Right renal cortex interstitium (tissue), 3 donors: ENCODE results near the gene MINAR1. TPM values are rescaled to one million over a fixed set of nuclear protein-coding genes. Genes with fewer than 3 reads are reported as not detected.

Experiments used
- DNase-seq, 3 donors: peaks; one replicate each; pipeline ENCODE4 v3.0.0-alpha.2; 2013; ENCODE audit warnings: low read depth in 3 of 3, low spot score in 2 of 3
- polyA plus RNA-seq, 3 donors: library from polyadenylated mRNA; unstranded; fragments of 120-200 nt; gene quantifications; one replicate each; pipeline ENCODE4 v1.2.1, GENCODE V29; 2013; ENCODE audit not compliant: insufficient read length in 3 of 3

Gene MINAR1
- polyA plus RNA-seq, 3 donors = 0.96 to 1.2 (median 1.1) TPM

DNA sequence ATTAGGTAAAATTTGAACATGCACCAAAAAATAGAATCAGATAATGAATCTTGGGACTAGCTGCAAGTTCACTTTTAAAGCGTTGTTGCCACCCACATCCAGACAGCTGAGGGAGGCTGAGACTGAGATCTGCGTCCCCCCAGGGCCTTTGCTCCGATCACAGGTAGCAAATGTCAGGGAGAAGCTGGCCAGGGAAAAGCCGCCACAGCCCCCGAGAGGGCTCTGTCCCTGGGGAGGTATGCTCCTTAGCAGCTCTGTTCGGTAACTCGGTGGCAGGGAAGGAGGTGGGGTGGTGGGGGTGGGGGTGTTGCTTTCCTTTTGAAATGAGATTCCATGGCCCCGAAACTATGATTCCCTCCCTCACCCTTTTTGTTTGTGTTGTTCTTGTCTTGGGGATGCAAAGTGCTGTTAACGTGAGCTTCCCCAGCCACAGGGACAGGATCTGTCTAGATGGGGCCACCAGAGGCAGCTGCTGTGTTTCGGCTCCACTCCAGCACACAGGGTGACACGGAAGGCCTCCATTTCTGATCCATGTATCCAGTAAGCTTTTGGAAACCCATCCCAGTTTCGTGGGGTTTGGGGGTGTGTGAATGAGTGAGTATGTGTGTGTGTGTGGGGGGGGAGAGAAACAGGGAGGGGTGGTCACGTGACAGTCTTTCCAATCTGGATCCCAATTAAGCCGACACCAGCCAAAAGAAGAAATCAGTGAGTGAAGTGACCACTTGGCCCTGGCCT lies 1.1 kb upstream of the MINAR1 start:
- no peak for DNase-seq

DNA sequence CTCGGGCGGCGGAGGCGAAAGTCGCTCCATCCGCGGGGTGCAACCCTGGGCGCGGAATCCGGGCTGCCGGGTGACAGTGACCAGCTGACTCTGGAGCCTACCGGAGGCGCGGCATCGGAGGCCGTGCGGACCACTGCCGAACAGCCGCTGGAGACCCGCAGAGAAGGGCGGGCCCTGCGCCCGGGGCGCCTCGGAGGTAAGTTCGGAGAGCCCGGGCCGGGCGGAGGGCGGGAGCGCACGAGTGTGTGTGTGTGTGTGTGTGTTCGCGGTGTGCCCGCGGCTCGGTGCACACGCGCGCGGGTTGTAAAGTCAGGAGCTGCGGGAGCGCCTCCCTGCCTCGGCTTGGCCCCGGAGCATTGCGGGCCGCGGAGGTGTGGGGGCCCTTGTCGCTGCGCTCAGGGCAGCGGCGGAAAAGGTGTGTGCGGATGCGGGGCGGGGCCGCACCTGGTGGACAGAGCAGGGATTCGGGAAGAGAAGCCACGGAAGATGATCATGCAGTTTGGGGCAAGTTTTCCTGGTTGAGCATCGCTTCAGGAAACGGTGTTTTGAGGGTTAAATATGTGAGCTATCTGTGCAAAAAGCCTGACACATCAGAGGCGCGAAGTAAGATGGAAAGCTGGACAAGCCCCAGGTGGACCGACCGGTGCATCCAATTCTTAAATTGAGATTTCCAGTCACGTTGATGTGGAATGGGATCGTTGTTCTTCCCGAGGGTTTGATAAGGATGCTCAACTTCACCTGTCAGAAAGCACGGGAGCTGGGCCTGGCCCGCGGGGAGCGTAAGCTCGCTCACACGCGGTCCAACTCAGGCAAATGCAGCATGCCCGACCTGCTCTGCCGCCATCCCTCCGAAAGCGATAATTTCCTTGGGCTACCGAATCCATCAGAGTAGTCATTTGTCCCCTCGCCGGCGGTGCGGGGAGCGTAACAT lies 474 bp downstream of the MINAR1 start:
- no peak for DNase-seq

DNA sequence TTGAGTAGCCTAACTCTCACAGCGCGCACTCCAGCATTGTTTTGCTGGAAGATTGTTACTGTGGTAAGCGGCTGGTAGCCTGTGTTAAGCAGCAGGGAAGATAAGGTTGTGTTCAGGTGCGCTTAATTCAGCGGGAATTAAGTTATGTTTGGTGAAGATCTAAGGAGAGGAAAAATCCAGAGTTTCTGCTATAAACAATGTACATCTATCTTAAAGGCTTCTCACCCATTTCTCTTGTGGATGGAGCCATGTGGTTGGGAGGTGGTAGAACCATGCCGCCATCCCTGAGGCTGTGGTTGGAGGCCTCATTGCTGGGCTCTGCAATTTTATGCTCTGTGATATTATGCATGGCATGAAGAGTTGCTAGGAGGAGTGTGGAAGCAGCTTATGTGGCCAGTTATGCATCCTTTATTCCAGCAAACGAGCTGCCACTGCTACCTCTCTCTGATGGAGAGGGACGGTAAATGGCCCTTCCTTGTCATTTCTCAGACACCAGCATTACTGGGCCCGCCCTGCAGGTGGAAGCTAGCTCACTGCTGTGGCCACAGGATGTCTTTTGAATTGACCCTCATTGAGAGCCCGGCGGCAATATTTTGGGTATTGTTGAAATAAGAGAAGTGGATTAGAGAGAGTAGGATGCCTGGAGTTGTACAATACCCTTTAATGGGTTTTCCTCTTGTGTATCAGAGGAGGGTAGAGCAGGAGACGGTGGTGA lies 1.3 kb downstream of the MINAR1 start:
- DNase-seq = no peak

DNA sequence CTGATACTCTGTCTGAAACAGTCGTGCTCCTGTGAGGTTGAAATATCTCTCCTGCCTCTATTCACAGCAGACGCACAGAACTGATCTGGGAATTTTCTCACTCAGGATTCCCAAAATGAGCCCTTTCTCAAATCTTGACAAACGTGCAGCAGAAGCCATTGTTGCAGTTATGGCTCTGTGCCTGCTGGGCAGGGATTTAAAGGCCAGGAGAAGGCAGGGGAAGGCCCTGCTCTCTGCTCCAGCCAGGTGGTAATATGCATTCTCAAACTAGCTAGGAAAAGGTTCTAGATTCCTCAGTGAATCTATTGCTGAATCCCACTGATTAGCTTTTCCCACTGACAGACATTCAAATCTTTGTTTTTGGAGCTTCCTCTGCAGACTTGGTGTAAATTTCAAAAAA lies 2.2 kb downstream of the MINAR1 start:
- no peak for DNase-seq

DNA sequence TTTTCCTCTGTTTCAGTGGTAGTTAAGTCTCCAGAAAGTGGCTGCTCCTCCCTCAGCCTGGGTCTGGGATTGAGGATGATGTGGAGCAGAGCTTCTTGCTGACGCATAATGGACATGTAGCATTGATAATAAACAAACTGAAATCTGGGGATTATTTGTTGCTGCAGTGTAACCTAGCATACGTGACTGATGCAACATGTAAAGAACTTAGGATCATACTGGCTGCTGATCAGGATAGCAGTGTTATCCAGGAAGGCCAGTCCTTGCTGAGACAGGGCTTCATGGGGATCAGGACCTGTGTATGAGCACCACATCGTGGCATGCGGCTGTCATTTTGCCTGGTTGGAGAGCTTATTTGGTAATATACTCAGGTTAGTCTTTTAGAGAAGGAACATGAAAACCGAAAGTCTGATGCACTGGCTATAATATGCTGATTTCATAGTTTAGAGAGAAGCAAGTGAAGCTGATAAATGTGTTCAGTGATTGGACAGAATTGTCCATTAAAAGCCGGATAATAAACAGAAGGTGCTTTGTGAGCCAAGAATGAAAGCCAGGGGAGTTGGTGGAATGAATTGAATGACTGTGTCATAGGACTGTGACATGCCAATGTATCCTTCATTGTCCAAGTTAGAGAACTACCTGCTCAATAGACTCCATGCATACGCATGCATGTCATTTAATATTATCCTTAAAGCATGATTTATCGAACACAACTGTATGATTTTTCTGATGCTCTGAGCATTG lies 4.1 kb downstream of the MINAR1 start:
- DNase-seq = no peak

DNA sequence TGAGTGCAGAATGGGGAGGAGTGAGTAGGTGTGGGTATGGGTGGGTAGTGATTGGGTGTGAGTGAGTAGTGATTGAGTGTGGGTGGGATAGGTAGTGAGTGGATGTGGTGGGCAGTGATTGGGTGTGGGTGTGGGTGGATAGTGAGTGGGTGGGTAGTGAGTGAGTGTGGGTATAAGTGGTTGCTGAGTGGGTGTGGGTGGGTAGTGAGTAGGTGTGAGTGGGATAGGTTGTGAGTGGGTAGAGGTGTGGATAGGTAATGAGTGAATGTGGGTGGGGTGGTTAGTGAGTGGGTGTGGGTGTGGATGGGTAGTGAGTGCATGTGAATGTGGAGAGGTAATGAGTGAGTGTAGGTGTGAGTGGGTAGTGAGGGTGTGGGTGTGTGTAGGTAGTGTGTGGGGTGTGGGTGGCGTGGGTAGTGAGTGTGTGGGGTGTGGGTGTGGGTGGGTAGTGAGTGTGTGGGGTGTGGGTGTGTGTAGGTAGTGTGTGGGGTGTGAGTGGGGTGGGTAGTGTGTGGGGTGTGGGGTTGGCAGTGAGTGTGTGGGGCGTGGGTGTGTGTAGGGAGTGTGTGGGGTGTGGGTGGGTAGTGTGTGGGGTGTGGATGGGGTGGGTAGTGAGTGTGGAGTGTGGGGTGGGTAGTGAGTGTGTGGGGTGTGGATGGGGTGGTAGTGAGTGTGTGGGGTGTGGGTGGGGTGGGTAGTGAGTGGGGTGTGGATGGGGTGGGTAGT lies 5.3 kb downstream of the MINAR1 start:
- DNase-seq = no peak

DNA sequence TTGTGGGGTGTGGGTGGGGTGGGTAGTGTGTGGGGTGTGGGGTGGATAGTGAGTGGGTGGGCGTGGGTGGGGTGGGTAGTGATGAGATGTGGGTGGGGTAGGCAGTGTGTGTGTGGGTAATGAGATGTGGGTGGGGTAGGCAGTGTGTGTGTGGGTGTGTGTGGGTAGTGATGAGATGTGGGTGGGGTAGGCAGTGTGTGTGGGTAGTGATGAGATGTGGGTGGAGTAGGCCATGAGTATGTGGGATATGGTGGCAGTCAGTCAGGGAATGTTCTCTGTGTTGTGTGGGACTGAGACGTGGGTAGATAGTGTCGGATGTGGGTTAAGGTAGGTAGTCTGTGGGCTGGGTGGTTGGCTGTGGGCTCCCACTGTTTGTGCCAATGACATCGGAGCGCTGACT lies 7.1 kb downstream of the MINAR1 start:
- no peak for DNase-seq

DNA sequence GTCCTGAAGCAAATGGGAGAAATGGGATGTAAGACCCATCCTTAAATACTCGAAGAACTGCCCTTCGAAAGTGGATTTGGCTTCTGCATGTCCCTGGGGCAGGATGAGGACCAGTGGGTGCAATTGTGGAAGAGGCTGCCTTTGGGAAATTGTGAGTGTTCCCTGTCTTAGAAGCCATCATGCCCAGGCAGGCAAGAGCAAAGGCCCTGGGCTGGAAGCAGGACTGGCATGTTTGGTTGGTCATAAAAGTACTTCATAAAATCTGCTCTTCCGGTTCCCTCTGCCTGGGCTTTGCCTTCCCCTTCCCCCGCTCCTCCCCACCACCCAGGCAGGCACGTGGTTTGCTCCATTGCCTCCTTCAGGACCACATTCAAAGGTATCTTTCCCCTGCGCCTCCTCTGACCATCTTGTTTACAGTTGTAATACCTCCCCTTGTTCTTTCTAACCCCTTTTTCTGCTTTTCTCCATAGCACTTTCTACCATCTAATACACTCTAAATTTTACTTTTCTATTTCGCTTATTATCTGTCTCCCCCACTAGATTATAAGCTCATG lies 8.3 kb downstream of the MINAR1 start:
- no peak for DNase-seq

DNA sequence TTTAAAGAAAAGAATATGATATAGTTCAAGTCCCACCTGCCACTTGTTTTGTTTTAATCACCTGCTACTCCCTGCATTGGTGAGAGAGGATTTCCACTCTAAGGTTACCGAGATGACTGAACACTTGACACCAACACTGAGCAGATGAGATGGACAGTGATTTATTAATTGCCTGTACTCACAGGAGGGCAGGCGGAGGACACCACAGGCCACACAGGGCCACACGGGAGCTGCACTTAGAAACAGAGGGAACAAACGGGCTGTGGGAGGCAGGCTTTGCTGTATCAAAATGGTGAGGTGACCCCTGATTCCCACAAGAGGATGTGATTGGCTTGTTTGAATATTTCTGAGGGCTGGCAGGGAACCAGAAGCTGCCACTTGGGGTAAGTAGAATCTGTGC lies 10.8 kb downstream of the MINAR1 start:
- no peak for DNase-seq

DNA sequence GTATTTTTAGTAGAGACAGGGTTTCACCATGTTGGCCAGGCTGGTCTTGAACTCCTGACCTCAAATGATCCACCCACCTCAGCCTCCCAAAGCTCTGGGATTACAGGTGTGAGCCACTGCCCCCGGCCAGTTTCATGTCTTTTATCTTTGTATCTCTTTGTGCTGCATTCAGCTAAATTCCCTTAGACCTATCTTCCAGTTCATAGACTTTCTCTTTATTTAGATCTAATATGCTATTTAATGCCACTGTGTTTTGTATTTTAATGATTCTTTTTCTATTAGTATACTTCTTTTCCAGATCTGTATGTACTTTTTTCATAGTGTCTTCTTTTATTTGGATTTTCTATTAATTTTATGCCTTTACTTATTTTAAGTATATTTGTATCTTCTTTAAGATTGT lies 14.9 kb downstream of the MINAR1 start:
- DNase-seq = no peak

DNA sequence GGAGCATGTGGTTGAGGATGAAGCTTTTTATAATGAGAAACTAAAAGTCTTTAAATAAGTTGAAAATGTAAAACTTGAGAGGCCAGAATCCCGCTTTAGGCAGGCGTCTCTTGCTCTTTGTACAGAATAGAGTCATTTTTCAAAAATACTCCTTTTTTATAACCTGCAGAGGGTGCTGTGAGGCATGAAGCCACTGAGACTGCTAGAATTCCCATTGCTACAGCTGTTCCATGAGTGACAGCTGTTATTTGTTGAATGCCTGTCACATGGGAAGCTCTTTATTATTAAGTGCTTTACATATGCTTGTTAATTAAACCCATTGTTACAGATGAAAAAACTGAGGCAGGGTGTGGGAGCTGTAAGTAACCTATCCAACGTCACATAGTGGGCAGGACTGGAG lies 18.5 kb downstream of the MINAR1 start:
- DNase-seq = no peak

DNA sequence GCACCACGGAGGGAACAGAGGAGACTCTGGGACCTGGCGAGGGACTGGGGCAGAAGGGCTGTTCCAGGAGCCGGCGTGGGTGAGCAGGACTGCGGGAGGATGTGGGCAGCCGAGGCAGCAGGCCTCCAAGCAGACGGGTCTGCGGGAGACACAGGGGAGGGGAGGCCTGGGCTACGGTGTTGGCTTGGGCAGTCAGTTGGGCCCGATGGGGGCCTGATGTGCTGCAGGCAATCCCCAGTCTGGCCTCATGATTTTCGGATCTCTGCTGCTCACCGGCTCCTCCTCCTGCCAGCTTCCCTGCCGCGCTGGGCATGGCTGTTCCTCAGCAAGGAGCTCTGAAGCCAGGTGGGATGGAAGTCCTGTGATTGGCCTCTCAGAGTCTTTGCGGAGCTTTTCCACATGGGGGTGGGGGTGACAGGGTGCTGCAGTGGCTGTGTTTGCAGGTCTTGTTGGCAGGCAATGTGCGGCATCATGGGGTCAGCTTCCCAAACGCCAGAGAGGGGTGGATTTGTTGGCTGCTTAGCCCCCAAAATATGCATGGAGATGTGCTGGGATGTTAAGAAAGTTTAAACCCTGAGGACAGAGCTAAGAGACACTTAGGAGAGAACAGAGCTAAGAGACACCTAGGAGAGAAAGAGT lies 19.3 kb downstream of the MINAR1 start:
- no peak for DNase-seq

DNA sequence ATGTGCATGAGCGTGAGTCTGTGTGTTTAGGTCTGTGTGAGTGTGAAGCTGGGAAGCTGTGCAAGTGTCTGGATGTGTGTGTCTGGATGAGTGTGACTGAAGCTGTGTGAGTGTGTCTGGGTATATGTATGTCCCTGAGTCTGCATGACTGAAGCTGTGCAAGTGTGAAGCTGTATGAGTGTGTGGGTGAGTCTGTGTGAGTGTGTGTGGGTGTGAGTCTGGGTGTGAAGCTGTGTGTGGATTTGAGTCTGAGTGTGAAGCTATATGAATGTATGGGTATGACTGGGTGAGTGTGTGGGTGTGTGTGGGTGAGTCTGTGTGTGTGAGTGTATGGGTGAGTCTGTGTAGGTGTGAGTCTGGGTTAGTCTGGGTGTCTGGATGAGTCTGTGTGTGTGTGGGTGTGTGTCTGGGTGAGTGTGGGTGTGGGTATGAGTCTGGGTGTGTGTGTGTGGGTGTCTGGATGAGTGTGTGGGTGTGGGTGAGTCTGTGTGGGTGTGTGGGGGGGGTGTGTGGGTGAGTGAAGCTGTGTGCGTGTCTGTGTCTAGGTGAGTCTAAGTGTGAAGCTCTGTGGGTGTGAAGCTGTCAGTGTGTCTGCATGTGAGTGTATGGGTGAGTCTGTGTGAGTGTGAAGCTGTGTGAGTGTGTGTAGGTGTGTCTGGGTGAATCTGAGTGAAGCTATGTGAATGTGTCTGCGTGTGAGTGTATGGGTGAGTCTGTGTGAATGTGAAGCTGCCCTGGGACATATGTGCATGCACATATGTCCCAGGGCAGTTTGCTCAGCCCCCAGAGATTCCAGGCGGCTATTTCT lies 20.3 kb downstream of the MINAR1 start:
- DNase-seq = no peak

DNA sequence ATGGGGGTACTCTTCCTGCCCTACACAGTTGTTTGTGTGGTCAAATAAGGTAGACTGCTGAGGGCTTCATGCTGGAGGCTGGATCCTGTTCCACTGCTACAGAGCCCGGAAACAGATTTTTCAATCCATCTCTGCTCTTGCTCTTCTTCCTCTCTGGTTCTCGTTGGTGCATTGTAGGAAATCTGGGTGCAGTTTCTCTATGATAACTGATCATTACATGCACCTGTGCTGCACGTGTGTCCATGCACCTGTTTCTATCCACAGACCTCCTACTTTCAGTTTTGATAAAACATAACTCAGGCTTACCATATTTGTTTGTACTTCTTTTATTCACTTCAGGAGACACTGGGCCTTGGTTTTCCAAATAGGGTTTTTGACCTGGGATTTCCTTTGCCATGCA lies 21.3 kb downstream of the MINAR1 start:
- no peak for DNase-seq

DNA sequence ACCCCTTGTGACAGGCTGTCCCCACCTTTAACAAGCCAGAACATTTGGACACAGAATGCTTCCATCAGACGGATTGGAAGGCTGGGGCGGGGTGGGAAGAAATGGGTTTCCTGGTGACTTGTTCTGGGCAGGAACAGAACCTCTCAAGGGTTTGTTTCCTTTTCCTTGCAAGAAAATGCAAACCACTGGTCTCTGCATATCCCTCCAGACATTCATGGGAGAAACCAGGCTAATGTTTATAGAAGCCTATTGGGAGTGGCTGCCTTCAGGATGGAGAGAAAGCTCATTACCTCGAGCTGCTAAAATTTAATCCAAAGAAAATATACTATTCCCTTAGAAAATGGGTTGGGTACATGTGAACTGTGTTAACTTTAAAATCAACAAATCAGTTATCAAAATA lies 21.9 kb downstream of the MINAR1 start:
- DNase-seq = no peak

DNA sequence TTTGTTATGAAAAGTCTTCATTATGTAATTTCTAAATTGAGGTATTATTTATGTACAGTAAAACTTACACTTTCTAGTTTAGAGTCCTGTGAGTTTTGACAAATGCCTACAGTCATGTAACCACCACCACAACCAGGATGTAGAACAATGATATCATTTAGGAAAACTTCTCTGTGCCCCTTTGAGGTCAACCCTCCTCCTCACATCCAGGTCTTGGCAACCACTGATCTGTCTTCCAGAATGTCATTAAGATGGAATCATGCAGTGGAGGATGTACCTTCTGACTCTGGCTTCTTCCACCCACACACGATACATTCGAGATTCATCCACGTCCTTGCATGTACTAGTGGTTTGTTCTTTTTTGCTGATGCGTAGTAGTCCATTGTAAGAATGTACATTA lies 23.2 kb downstream of the MINAR1 start:
- no peak for DNase-seq

DNA sequence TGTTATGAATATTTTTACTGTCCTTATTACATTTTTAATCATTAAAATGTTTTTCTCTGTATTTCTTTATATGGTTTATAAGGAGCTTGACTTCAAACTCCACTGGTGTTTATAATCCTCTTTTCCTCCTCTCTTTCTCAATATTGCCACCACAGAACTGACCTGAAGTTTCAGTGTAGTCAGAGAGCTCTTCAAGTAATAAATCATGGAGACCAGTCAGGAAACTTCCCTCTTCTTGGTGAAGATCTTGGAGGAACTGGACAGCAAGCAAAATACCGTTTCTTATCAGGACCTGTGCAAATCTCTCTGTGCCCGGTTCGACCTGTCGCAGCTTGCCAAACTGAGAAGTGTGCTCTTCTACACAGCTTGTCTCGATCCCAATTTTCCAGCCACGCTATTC lies 23.8 kb downstream of the MINAR1 start:
- DNase-seq = no peak

DNA sequence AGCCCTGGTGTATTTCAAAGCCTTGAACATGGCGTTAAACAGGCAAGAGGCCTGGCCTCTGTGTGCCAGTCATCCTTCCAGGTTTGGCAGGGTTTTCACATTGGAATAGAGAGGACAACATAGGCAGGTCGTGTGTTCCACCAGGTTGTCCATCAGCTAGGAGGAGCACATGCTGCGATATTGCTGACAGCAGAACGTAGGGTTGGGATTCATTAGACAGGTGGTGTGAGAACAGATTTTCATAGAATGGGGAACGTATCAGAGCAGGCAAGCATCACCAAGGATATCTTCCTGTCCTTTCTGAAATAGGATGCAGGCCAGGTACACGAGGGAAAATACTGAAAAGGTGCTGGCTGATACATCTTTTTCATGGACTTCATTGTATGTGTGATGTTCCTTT lies 26.4 kb downstream of the MINAR1 start:
- DNase-seq = no peak
